ENCODE data around the gene MRPL14.

Gene MRPL14

GRCh38 chr6:44082872-44083321 lies 44.4 kb downstream of the MRPL14 start:
- Histone ChIP-seq H3K27me3 (ENCODE audit: low read depth, low read length) (no peaks in the 10 kb centered on the region), H3K27ac (ENCODE audit: low read length) (no peak overlapping the region), H3K9me3 (ENCODE audit: control insufficient read depth in 1 of 2, low read length in 2 of 2) (no peaks in the 10 kb centered on the region), H3K4me3 (ENCODE audit: low read depth in 1 of 2, low read length in 2 of 2) (no peak overlapping the region), H3K36me3 (ENCODE audit: control insufficient read depth in 1 of 2, insufficient read depth in 2 of 2, low read length in 2 of 2) (no peaks in the 10 kb centered on the region), H3K4me1 (ENCODE audit: control insufficient read depth in 1 of 2, insufficient read depth in 2 of 2, low read length in 2 of 2) (peaks cover 0 to 7% of the 10 kb centered on the region in 2 donors)

DNA sequence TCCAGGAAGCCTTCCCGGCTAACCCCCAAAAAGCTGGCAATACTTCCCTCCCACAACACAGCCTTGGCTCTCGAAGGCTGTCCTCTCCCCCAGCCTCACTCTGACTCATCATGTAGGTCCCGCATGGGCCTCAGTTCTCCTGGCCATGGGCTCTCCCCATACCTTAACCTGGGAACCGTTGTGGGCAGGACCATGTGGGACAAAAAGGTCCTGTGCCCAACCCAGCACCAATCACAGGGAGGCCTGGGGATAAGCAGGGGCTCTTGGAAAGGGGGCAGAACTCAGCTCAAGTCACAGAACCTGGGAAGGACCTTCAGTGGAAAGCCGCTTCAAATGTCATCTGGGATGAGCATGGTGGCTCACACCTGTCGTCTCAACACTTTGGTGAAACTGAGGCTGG lies 45.5 kb downstream of the MRPL14 start:
- Histone ChIP-seq H3K4me1 (ENCODE audit: control insufficient read depth in 1 of 2, insufficient read depth in 2 of 2, low read length in 2 of 2) (peaks cover 3 to 14% of the 10 kb centered on the region in 2 donors), H3K27ac (ENCODE audit: low read length) (no peak overlapping the region), H3K4me3 (ENCODE audit: low read depth in 1 of 2, low read length in 2 of 2) (no peak overlapping the region), H3K36me3 (ENCODE audit: control insufficient read depth in 1 of 2, insufficient read depth in 2 of 2, low read length in 2 of 2) (no peaks in the 10 kb centered on the region), H3K27me3 (ENCODE audit: low read depth, low read length) (no peaks in the 10 kb centered on the region), H3K9me3 (ENCODE audit: control insufficient read depth in 1 of 2, low read length in 2 of 2) (no peaks in the 10 kb centered on the region)

- H3K36me3 ChIP-seq (ENCODE audit: control insufficient read depth in 1 of 2, insufficient read depth in 2 of 2, low read length in 2 of 2): no peaks in the 10 kb centered on the region
- H3K9me3 ChIP-seq (ENCODE audit: control insufficient read depth in 1 of 2, low read length in 2 of 2): no peaks in the 10 kb centered on the region
- H3K27ac ChIP-seq (ENCODE audit: low read length): no peak overlapping the region
- peaks cover 3 to 23% of the 10 kb centered on the region in 2 donors for H3K4me1 ChIP-seq (ENCODE audit: control insufficient read depth in 1 of 2, insufficient read depth in 2 of 2, low read length in 2 of 2)
- H3K4me3 ChIP-seq (ENCODE audit: low read depth in 1 of 2, low read length in 2 of 2): no peak overlapping the region
- H3K27me3 ChIP-seq (ENCODE audit: low read depth, low read length): no peaks in the 10 kb centered on the region
Observed at GRCh38 chr6:44080561-44081521, 46.4 kb downstream of the MRPL14 start.

DNA sequence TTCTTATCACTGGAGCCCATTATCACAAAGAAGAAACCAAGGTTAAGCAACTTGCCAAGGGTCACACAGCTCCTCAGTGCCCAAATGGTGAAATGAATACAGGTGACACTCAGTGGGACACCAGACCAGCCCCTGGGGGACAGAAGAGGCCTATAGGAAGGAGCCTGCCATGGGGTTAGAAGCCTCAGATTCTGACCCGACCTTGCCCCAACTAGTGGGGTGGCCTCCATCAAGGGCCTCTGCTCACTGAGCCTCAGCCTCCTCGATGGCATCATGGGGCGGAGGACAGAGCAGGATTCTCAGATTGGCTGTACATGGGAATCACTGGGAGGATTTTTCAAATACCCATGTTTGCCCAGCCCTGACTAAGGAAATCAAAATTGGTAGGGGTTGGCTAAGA lies 47.6 kb downstream of the MRPL14 start:
- no peaks in the 10 kb centered on the region for H3K36me3 ChIP-seq (ENCODE audit: control insufficient read depth in 1 of 2, insufficient read depth in 2 of 2, low read length in 2 of 2)

DNA sequence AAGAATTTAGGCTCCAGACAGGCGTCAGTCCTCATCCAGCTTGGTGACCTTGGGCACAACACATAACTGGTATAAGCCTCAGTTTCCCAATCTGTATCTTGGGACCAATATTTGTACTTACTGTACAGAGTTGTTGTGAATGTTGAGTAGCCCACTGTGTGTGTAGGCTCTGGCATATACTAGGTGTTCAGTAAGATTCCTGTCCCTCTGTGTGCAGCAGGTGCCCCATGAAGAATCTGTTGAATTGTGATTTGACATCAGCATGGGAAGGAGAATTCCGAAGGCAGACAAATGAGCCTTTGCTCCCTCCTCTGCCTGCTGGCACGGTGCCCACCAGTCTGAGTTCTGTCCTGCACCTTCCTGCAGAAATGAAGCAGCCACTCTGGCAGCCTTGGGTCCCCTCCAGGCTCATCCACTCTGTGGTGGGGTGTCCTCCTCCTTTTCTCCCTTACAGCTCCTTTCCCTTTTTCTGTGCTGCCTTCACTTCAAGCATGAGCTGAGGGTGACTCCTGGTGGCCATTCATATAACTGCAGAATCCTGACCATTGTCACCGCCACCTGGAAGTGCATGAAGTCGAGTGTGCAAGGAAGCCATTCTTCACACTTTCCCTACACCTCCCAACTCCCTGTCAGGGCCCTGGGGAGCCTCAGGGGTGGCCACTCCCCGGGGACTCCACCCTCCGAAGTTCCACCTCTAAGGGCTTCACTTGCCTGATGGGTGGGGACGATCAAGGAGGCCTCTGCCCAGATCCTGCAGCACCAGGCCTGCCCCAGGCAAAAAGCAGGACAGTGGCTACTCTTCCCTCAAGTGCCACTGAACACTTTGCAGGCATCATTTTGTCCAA lies 48.2 kb downstream of the MRPL14 start:
- no peaks in the 10 kb centered on the region for H3K9me3 ChIP-seq (ENCODE audit: control insufficient read depth in 1 of 2, low read length in 2 of 2)
- H3K4me1 ChIP-seq (ENCODE audit: control insufficient read depth in 1 of 2, insufficient read depth in 2 of 2, low read length in 2 of 2): peaks cover 8 to 35% of the 10 kb centered on the region in 2 donors
- H3K27me3 ChIP-seq (ENCODE audit: low read depth, low read length): no peaks in the 10 kb centered on the region
- no peaks in the 10 kb centered on the region for H3K36me3 ChIP-seq (ENCODE audit: control insufficient read depth in 1 of 2, insufficient read depth in 2 of 2, low read length in 2 of 2)
- H3K4me3 ChIP-seq (ENCODE audit: low read depth in 1 of 2, low read length in 2 of 2): no peak overlapping the region
- H3K27ac ChIP-seq (ENCODE audit: low read length): no peak overlapping the region

More for the DNA sequence above, 47.6 kb downstream of the MRPL14 start:
- no peak overlapping the region for H3K4me3 ChIP-seq (ENCODE audit: low read depth in 1 of 2, low read length in 2 of 2)
- no peaks in the 10 kb centered on the region for H3K27me3 ChIP-seq (ENCODE audit: low read depth, low read length)
- no peak overlapping the region for H3K27ac ChIP-seq (ENCODE audit: low read length)
- H3K9me3 ChIP-seq (ENCODE audit: control insufficient read depth in 1 of 2, low read length in 2 of 2): no peaks in the 10 kb centered on the region
- H3K4me1 ChIP-seq (ENCODE audit: control insufficient read depth in 1 of 2, insufficient read depth in 2 of 2, low read length in 2 of 2): peaks cover 3 to 29% of the 10 kb centered on the region in 2 donors

GRCh38 chr6:44078219-44078826 lies 48.9 kb downstream of the MRPL14 start:
- H3K27me3 ChIP-seq (ENCODE audit: low read depth, low read length): no peaks in the 10 kb centered on the region
- H3K36me3 ChIP-seq (ENCODE audit: control insufficient read depth in 1 of 2, insufficient read depth in 2 of 2, low read length in 2 of 2): no peaks in the 10 kb centered on the region
- H3K4me1 ChIP-seq (ENCODE audit: control insufficient read depth in 1 of 2, insufficient read depth in 2 of 2, low read length in 2 of 2): peaks cover 12 to 42% of the 10 kb centered on the region in 2 donors
- no peak overlapping the region for H3K4me3 ChIP-seq (ENCODE audit: low read depth in 1 of 2, low read length in 2 of 2)
- no peak overlapping the region for H3K27ac ChIP-seq (ENCODE audit: low read length)
- H3K9me3 ChIP-seq (ENCODE audit: control insufficient read depth in 1 of 2, low read length in 2 of 2): no peaks in the 10 kb centered on the region

DNA sequence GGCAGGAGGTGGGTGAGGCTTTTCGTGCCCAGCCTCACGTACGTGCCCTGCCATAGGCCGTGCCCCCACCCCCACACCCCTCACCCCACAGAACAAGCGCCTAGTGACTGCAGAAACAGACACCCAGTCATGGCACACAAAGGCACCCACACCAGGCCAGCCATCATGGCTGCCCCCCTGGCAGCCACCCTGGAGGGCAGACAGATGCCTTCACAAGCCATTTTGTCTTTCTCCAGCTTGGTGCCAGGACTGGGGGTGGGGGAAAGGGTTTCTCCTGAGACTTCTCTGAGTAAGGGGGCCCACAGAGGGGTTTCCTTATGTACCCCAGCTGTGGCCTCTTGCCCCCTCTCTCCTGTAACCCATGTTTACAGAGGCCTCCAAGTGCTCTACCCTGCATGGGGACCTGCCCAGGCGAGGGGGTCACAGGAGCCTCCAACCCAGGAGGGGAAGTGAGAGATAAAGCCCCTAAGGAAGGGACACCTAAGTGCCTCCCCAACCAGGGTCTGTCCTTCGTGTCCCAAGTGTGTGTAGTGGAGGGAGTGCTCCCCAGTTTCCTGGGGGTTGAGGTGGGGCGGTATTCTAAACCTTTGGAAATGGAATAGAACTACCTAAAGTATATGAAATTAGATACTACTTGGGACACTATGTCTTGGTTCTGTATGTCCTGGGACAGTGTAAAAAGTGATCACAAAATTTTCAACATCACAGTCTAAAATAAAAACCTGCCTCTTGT lies 49.9 kb downstream of the MRPL14 start:
- peaks cover 12 to 46% of the 10 kb centered on the region in 2 donors for H3K4me1 ChIP-seq (ENCODE audit: control insufficient read depth in 1 of 2, insufficient read depth in 2 of 2, low read length in 2 of 2)

DNA sequence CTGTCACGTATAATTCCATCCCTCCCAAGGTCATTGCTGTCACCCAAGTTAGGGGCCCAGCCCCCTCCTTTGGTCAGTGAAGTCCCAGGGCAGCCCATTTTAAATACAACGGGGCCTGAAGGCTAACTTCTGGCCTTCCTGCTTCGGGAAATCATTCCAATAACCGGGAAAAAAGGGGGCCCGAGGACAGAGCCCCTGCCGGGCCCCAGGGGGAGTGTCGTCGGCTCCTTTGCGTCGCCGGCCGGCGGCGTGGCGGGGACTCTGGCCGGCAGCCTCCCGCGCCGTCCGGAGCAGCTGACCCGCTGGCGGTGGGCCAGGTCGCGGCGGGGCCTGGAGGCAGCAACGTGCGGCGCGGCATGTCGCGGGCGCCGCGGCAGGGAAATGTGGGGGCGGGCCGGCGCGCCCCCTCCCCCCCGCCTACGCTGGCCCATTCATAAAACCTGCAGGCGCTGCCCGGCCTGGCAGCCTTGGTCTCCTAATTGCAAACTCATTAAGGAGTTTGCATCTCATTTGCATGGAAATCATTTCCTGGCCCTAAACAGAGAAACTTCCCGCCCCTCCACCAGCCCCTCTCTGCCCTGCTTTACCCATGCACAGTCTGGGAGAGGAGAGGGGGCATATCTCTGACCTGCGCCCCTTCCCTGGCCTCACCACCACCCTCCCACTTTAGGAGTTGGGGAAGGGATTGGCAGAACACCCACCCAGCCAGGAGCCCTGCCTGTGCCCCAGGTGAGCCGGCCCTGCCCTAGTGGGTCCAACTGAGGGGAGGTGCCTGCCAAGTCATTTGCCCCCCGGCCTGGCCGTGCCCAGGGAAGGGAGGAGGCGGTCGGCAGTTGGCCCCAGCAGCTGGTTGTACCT lies 50.7 kb downstream of the MRPL14 start:
- H3K27me3 ChIP-seq (ENCODE audit: low read depth, low read length): no peaks in the 10 kb centered on the region
- H3K4me3 ChIP-seq (ENCODE audit: low read depth in 1 of 2, low read length in 2 of 2): no peak overlapping the region
- no peaks in the 10 kb centered on the region for H3K36me3 ChIP-seq (ENCODE audit: control insufficient read depth in 1 of 2, insufficient read depth in 2 of 2, low read length in 2 of 2)
- no peaks in the 10 kb centered on the region for H3K9me3 ChIP-seq (ENCODE audit: control insufficient read depth in 1 of 2, low read length in 2 of 2)
- H3K27ac ChIP-seq (ENCODE audit: low read length): no peak overlapping the region
- H3K4me1 ChIP-seq (ENCODE audit: control insufficient read depth in 1 of 2, insufficient read depth in 2 of 2, low read length in 2 of 2): peaks cover 12 to 46% of the 10 kb centered on the region in 2 donors

More for the DNA sequence above, 49.9 kb downstream of the MRPL14 start:
- Histone ChIP-seq H3K27ac (ENCODE audit: low read length) (no peak overlapping the region), H3K27me3 (ENCODE audit: low read depth, low read length) (no peaks in the 10 kb centered on the region), H3K9me3 (ENCODE audit: control insufficient read depth in 1 of 2, low read length in 2 of 2) (no peaks in the 10 kb centered on the region), H3K36me3 (ENCODE audit: control insufficient read depth in 1 of 2, insufficient read depth in 2 of 2, low read length in 2 of 2) (no peaks in the 10 kb centered on the region), H3K4me3 (ENCODE audit: low read depth in 1 of 2, low read length in 2 of 2) (no peak overlapping the region)

- H3K27ac ChIP-seq (ENCODE audit: low read length): no peak overlapping the region
- H3K36me3 ChIP-seq (ENCODE audit: control insufficient read depth in 1 of 2, insufficient read depth in 2 of 2, low read length in 2 of 2): no peaks in the 10 kb centered on the region
- H3K4me1 ChIP-seq (ENCODE audit: control insufficient read depth in 1 of 2, insufficient read depth in 2 of 2, low read length in 2 of 2): peaks cover 12 to 46% of the 10 kb centered on the region in 2 donors
- H3K4me3 ChIP-seq (ENCODE audit: low read depth in 1 of 2, low read length in 2 of 2): no peak overlapping the region
- H3K9me3 ChIP-seq (ENCODE audit: control insufficient read depth in 1 of 2, low read length in 2 of 2): no peaks in the 10 kb centered on the region
- no peaks in the 10 kb centered on the region for H3K27me3 ChIP-seq (ENCODE audit: low read depth, low read length)
Observed at GRCh38 chr6:44075647-44076355, 51.5 kb downstream of the MRPL14 start.
